Thoracic aorta (tissue), 2 donors: Measurements from ENCODE around the gene SPAG16. TPM values are rescaled to one million over a fixed set of nuclear protein-coding genes. Genes with fewer than 3 reads are reported as not detected.

Source experiments
- ATAC-seq: fragments of 150-250 bp; one replicate; pipeline ENCODE4 v1.8.0; 2017; ENCODE audit warnings: low read depth; ENCODE audit not compliant: insufficient number of reproducible peaks, low FRiP score
- DNase-seq: peaks from one replicate; pipeline ENCODE4 v3.0.0-alpha.2; 2020; ENCODE audit warnings: low spot score
- H3K27ac ChIP-seq, 2 donors: fragments of 200-600 bp; sonication (generic); 1 replicate in 1 of 2; 2 replicates in 1 of 2; pipeline ENCODE4 v1.5.1; 2016; ENCODE audit warnings: mild to moderate bottlenecking in 2 of 2, moderate library complexity in 2 of 2
- H3K27me3 ChIP-seq: fragments of 200-600 bp; sonication (generic); replicated peaks from 2 replicates; pipeline ENCODE4 v1.6.0; 2016; ENCODE audit warnings: mild to moderate bottlenecking; ENCODE audit not compliant: insufficient read depth
- H3K36me3 ChIP-seq: fragments of 200-600 bp; sonication (generic); one replicate; pipeline ENCODE4 v1.5.1; 2016
- H3K4me1 ChIP-seq, 2 donors: fragments of 200-600 bp; sonication (generic); 1 replicate in 1 of 2; 2 replicates in 1 of 2; pipeline versions ENCODE4 v1.5.1 to v1.6.0; 2016; ENCODE audit warnings: low read depth in 2 of 2, mild to moderate bottlenecking in 1 of 2; ENCODE audit not compliant: control insufficient read depth in 1 of 2
- H3K4me3 ChIP-seq: fragments of 200-600 bp; sonication (generic); 2 replicates; pipeline ENCODE4 v1.5.1; 2016; ENCODE audit warnings: mild to moderate bottlenecking
- H3K9me3 ChIP-seq: fragments of 200-600 bp; sonication (generic); 2 replicates; pipeline ENCODE4 v1.5.1; 2016
- CTCF ChIP-seq: fragments of 200-600 bp; sonication (generic); IDR thresholded peaks from one replicate; pipeline ENCODE4 v1.5.1; 2019; ENCODE audit warnings: antibody characterized with exemption
- total RNA-seq, 2 donors: library from RNA; depleted of rRNA; stranded (reverse); fragments of >200 nt; gene quantifications; one replicate each; pipeline versions ENCODE4 v1.1.0 to v1.2.3, GENCODE V29; 2016

The SPAG16 gene
- total RNA-seq, 2 donors from 2014 or later, result 7.4 to 26.3 TPM

GRCh38 chr2:214380681-214381080 lies 1096.4 kb downstream of the SPAG16 start:
- Histone ChIP-seq H3K36me3 (no peaks in the 10 kb centered on the region), H3K9me3 (no peaks in the 10 kb centered on the region), H3K4me3 (no peak overlapping the region), H3K4me1 (peaks cover 0 to 5% of the 10 kb centered on the region in 2 donors), H3K27me3 (no peaks in the 10 kb centered on the region), H3K27ac (no peak overlapping the region)
- ATAC-seq, result no peak
- DNase-seq, result no peak
- no peak for TF ChIP-seq CTCF

GRCh38 chr2:214382229-214382628 lies 1098.0 kb downstream of the SPAG16 start:
- Histone ChIP-seq H3K36me3 (no peaks in the 10 kb centered on the region), H3K4me3 (no peak overlapping the region), H3K9me3 (no peaks in the 10 kb centered on the region), H3K27ac (no peak overlapping the region), H3K27me3 (no peaks in the 10 kb centered on the region), H3K4me1 (peaks cover 0 to 5% of the 10 kb centered on the region in 2 donors)
- ATAC-seq (no peak), DNase-seq (no peak)
- no peak for TF ChIP-seq CTCF

GRCh38 chr2:214386720-214387119 lies 1102.5 kb downstream of the SPAG16 start:
- no peaks in the 10 kb centered on the region for H3K9me3 ChIP-seq
- no peak for TF ChIP-seq CTCF
- H3K4me3 ChIP-seq, result no peak overlapping the region
- no peak overlapping the region for H3K27ac ChIP-seq
- ATAC-seq (no peak), DNase-seq (no peak)
- H3K36me3 ChIP-seq, result no peaks in the 10 kb centered on the region
- no peaks in the 10 kb centered on the region for H3K4me1 ChIP-seq
- H3K27me3 ChIP-seq, result no peaks in the 10 kb centered on the region

GRCh38 chr2:214389334-214389733 lies 1105.1 kb downstream of the SPAG16 start:
- no peaks in the 10 kb centered on the region for H3K9me3 ChIP-seq
- no peak for ATAC-seq
- TF ChIP-seq CTCF, result no peak

GRCh38 chr2:214393796-214394195 lies 1109.5 kb downstream of the SPAG16 start:
- DNase-seq, result no peak

More at GRCh38 chr2:214389334-214389733, 1105.1 kb downstream of the SPAG16 start:
- Histone ChIP-seq H3K4me3 (no peak overlapping the region), H3K27me3 (no peaks in the 10 kb centered on the region), H3K36me3 (no peaks in the 10 kb centered on the region), H3K4me1 (no peaks in the 10 kb centered on the region), H3K27ac (no peak overlapping the region)
- DNase-seq, result no peak

More at GRCh38 chr2:214393796-214394195, 1109.5 kb downstream of the SPAG16 start:
- H3K4me1 ChIP-seq, result peaks cover 0 to 5% of the 10 kb centered on the region in 2 donors
- H3K9me3 ChIP-seq, result no peaks in the 10 kb centered on the region
- ATAC-seq, result no peak
- no peak overlapping the region for H3K4me3 ChIP-seq
- H3K27ac ChIP-seq, result no peak overlapping the region
- TF ChIP-seq CTCF, result no peak
- no peaks in the 10 kb centered on the region for H3K27me3 ChIP-seq
- H3K36me3 ChIP-seq, result no peaks in the 10 kb centered on the region
